ENCODE data around the gene IFITM10.

GRCh38 chr11:1751531-1751921 is 1.1 kb upstream of the IFITM10 start:
- TF ChIP-seq GATA2 (IDR thresholded peaks at IDR 0.05; ENCODE audit: low read depth, low read length) (no peak), GATA3 (IDR thresholded peaks at IDR 0.05; ENCODE audit: low read depth, low read length) (no peak)
